HG02571 (cell line): ENCODE results near the gene OMP.

Experiments used
- ATAC-seq: cut with Tn5 transposase; IDR thresholded peaks from one replicate; pipeline ENCODE4 v1.9.1; 2021; ENCODE audit warnings: mild to moderate bottlenecking, moderate library complexity; ENCODE audit not compliant: unreplicated experiment

Gene OMP

GRCh38 chr11:77068457-77069335 lies 33.9 kb upstream of the OMP start:
- ATAC-seq, result no peak

GRCh38 chr11:77069336-77069968 lies 33.2 kb upstream of the OMP start:
- ATAC-seq, result no peak

GRCh38 chr11:77069969-77070582 lies 32.6 kb upstream of the OMP start:
- no peak for ATAC-seq

GRCh38 chr11:77071077-77071476 lies 31.6 kb upstream of the OMP start:
- no peak for ATAC-seq

GRCh38 chr11:77071671-77072605 lies 30.7 kb upstream of the OMP start:
- no peak for ATAC-seq

GRCh38 chr11:77072851-77073327 lies 29.8 kb upstream of the OMP start:
- no peak for ATAC-seq

GRCh38 chr11:77073328-77074001 lies 29.2 kb upstream of the OMP start:
- ATAC-seq, result no peak

- ATAC-seq, result no peak
These were observed 28.4 kb upstream of the OMP start for GRCh38 chr11:77074205-77074604.

GRCh38 chr11:77074626-77075221 lies 27.9 kb upstream of the OMP start:
- ATAC-seq, result no peak

GRCh38 chr11:77075425-77075905 lies 27.2 kb upstream of the OMP start:
- no peak for ATAC-seq

GRCh38 chr11:77079666-77080065 lies 23.0 kb upstream of the OMP start:
- ATAC-seq, result no peak

- ATAC-seq, result no peak
These were observed 21.9 kb upstream of the OMP start for GRCh38 chr11:77080643-77081210.

- ATAC-seq, result no peak
These were observed 21.2 kb upstream of the OMP start for GRCh38 chr11:77081381-77081851.

GRCh38 chr11:77081976-77082836 lies 20.4 kb upstream of the OMP start:
- no peak for ATAC-seq

GRCh38 chr11:77082838-77083565 lies 19.6 kb upstream of the OMP start:
- no peak for ATAC-seq

GRCh38 chr11:77083566-77084245 lies 18.9 kb upstream of the OMP start:
- no peak for ATAC-seq
